Activated CD4-positive, CD25-positive, alpha-beta regulatory T cell (primary cell): Measurements from ENCODE around the gene EEF1A2.

Experiments used
- DNase-seq, 4 experiments: peaks; one replicate each; lab custom pipeline; 2025; lab: John Stamatoyannopoulos, UW

The EEF1A2 gene

GRCh38 chr20:63469713-63470101, 29.2 kb downstream of the EEF1A2 start:
- no peak for DNase-seq

- DNase-seq: no peak
Observed at GRCh38 chr20:63469019-63469712, 29.7 kb downstream of the EEF1A2 start.

GRCh38 chr20:63468421-63468820, 30.5 kb downstream of the EEF1A2 start:
- DNase-seq: no peak

- DNase-seq: no peak
Observed at GRCh38 chr20:63467294-63468083, 31.4 kb downstream of the EEF1A2 start.

- DNase-seq: no peak
Observed at GRCh38 chr20:63466861-63467260, 32.0 kb downstream of the EEF1A2 start.

GRCh38 chr20:63466250-63466825, 32.5 kb downstream of the EEF1A2 start:
- DNase-seq: no peak

- DNase-seq: no peak
Observed at GRCh38 chr20:63465380-63466249, 33.3 kb downstream of the EEF1A2 start.

- no peak for DNase-seq
Observed at GRCh38 chr20:63464289-63464635, 34.6 kb downstream of the EEF1A2 start.

GRCh38 chr20:63463400-63464288, 35.2 kb downstream of the EEF1A2 start:
- no peak for DNase-seq

GRCh38 chr20:63462244-63462643, 36.6 kb downstream of the EEF1A2 start:
- no peak for DNase-seq

- DNase-seq: no peak
Observed at GRCh38 chr20:63461104-63461763, 37.6 kb downstream of the EEF1A2 start.

- DNase-seq: no peak
Observed at GRCh38 chr20:63459070-63459380, 39.9 kb downstream of the EEF1A2 start.

- DNase-seq: no peak
Observed at GRCh38 chr20:63458170-63459069, 40.5 kb downstream of the EEF1A2 start.

GRCh38 chr20:63457737-63458136, 41.1 kb downstream of the EEF1A2 start:
- no peak for DNase-seq

GRCh38 chr20:63456429-63457284, 42.2 kb downstream of the EEF1A2 start:
- DNase-seq: no peak

- DNase-seq: no peak
Observed at GRCh38 chr20:63455568-63455859, 43.4 kb downstream of the EEF1A2 start.

- no peak for DNase-seq
Observed at GRCh38 chr20:63454731-63455567, 43.9 kb downstream of the EEF1A2 start.
